Measurements from ENCODE around the gene PGS1. TPM values are rescaled to one million over a fixed set of nuclear protein-coding genes. Genes with fewer than 3 reads are reported as not detected.

PGS1 gene
- total and polyA plus RNA-seq, 10 of the 15 experiments (the other 5 are each of a cell fraction or from before 2014, with no cell fraction given): 1.3 to 37.6 (median 27.4) TPM

- DNase-seq (ENCODE audit: low read depth, low spot score) (no peak), FAIRE-seq (peak; percentile 27), ATAC-seq (no peak)
- H4K20me1 ChIP-seq (ENCODE audit: control insufficient read depth, insufficient read depth): no peaks in the 10 kb centered on the region
- H3K36me3 ChIP-seq (ENCODE audit: control insufficient read depth in 2 of 2, insufficient read depth in 2 of 2, low read length in 1 of 2): no peaks in the 10 kb centered on the region
- TF ChIP-seq SIX5 (IDR thresholded peaks at IDR 0.05; ENCODE audit: low read depth, low read length, severe bottlenecking) (no peak), IKZF2 (IDR thresholded peaks at IDR 0.05) (0 out of 4 replicates have a peak, but pooled peaks of 1 of the 2 experiments have one; percentile 27), LARP7 (IDR thresholded peaks at IDR 0.05) (no peak), HSF1 (IDR thresholded peaks at IDR 0.05; ENCODE audit: low read depth, low read length) (no peak), ZNF217 (IDR thresholded peaks at IDR 0.05) (no peak), SIN3A (IDR thresholded peaks at IDR 0.05; ENCODE audit: low read depth, low read length) (no peak)
- SMC1A ChIA-PET (ENCODE audit: uncharacterized antibody, unreplicated experiment): interaction anchor here (0.6 kb wide), 1 partner anchor 162 kb away, joined by 3 read pairs; no protein-coding TSS in a partner anchor
- CTCF ChIA-PET: interaction anchor here (0.7 to 2.1 kb wide), 2 partner anchors 33 to 35 kb away, joined by 4 to 7 read pairs; no protein-coding TSS in a partner anchor
- H3K4me2 ChIP-seq (ENCODE audit: control insufficient read depth, insufficient read depth): no peak overlapping the region
- H3K4me3 ChIP-seq: no peak overlapping the region
- BruUV-seq (replicated peaks): no TSS peak
- WGBS (ENCODE audit: insufficient coverage, insufficient replicate concordance, low lambda C conversion rate, missing lambda C conversion rate): 38% methylated on average over 4 of the region's 4 CpGs
- POLR2A ChIA-PET: interaction anchor here (2.8 kb wide), 1 partner anchor 10 kb away, joined by 10 read pairs; no protein-coding TSS in a partner anchor
- no peaks in the 10 kb centered on the region for H3K9me3 ChIP-seq (replicated peaks; ENCODE audit: control insufficient read depth, insufficient read depth, low read length)
- H3K4me1 ChIP-seq (ENCODE audit: control insufficient read depth, insufficient read depth, low read length): peaks cover 32% of the 10 kb centered on the region
- H3K79me2 ChIP-seq (ENCODE audit: control insufficient read depth, insufficient read depth, low read length): no peaks in the 10 kb centered on the region
- RAD21 ChIA-PET (ENCODE audit: unreplicated experiment): no interaction called here
- in situ Hi-C loops (cut with MboI) (no loop called here), intact Hi-C loops (cut with micrococcal nuclease; ENCODE audit: unreplicated experiment) (no loop called here)
- H2AFZ ChIP-seq (ENCODE audit: control insufficient read depth, low read depth, low read length): no peak overlapping the region
- H3K9ac ChIP-seq (ENCODE audit: control insufficient read depth, insufficient read depth, low read length): no peak overlapping the region
- no peak overlapping the region for H3K27ac ChIP-seq (ENCODE audit: control insufficient read depth, insufficient read depth)
- no peaks in the 10 kb centered on the region; a peak in 1 of 4 replicates for H3K27me3 ChIP-seq (replicated peaks in 1 of 2; ENCODE audit: control insufficient read depth in 2 of 2, insufficient read depth in 2 of 2, low read length in 1 of 2)
Measured at GRCh38 chr17:78349891-78350642, 28.4 kb upstream of the PGS1 start.
